HepG2 (cell line): ENCODE results near the gene CARMIL3. TPM values are rescaled to one million over a fixed set of nuclear protein-coding genes. Genes with fewer than 3 reads are reported as not detected.

Experiments
- AHR ChIP-seq: IDR thresholded peaks from 2 replicates; pipeline ENCODE4 v1.6.1; 2018; ENCODE audit warnings: missing genetic modification reagents, missing compliant biosample characterization
- CEBPZ ChIP-seq: IDR thresholded peaks from 2 replicates; pipeline ENCODE4 v1.6.1; 2012; ENCODE audit warnings: low read length, improper control_type of control experiment
- ELF1 ChIP-seq: sonication (generic); formaldehyde crosslinking; IDR thresholded peaks from 2 replicates; pipeline ENCODE4 v1.4.0; 2020; ENCODE audit warnings: missing genetic modification reagents
- HOXA3 ChIP-seq: sonication (generic); formaldehyde crosslinking; IDR thresholded peaks from 2 replicates; pipeline ENCODE4 v1.5.0; 2020; ENCODE audit warnings: missing genetic modification reagents
- MTERF4 ChIP-seq: sonication (generic); formaldehyde crosslinking; IDR thresholded peaks from 2 replicates; pipeline ENCODE4 v1.8.0; 2023; ENCODE audit warnings: mild to moderate bottlenecking, missing genetic modification reagents
- POGK ChIP-seq: sonication (generic); formaldehyde crosslinking; conservative IDR thresholded peaks from 2 replicates; pipeline ENCODE4 v1.8.0; 2022; ENCODE audit warnings: mild to moderate bottlenecking, moderate library complexity, missing genetic modification reagents
- PRDM15 ChIP-seq: sonication (generic); formaldehyde crosslinking; IDR thresholded peaks from 2 replicates; pipeline ENCODE4 v1.4.0; 2020; ENCODE audit warnings: missing genetic modification reagents
- ZBTB20 ChIP-seq: sonication (generic); formaldehyde crosslinking; IDR thresholded peaks from 2 replicates; pipeline ENCODE4 v1.8.1; 2023; ENCODE audit warnings: missing genetic modification reagents, low read depth, mild to moderate bottlenecking, borderline replicate concordance
- ZNF251 ChIP-seq: sonication (generic); formaldehyde crosslinking; IDR thresholded peaks from 2 replicates; pipeline ENCODE4 v1.9.0; 2021; ENCODE audit warnings: mild to moderate bottlenecking, missing genetic modification reagents
- ZNF503 ChIP-seq: sonication (generic); formaldehyde crosslinking; IDR thresholded peaks from 2 replicates; pipeline ENCODE4 v1.4.0; 2020; ENCODE audit warnings: missing genetic modification reagents
- ZNF598 ChIP-seq: sonication (generic); formaldehyde crosslinking; IDR thresholded peaks from 2 replicates; pipeline ENCODE4 v1.5.1; 2020; ENCODE audit warnings: mild to moderate bottlenecking, missing genetic modification reagents, borderline replicate concordance
- ZNF703 ChIP-seq: sonication (generic); formaldehyde crosslinking; IDR thresholded peaks from 2 replicates; pipeline ENCODE4 v1.5.1; 2020; ENCODE audit warnings: missing genetic modification reagents, mild to moderate bottlenecking, moderate library complexity, borderline replicate concordance
- ZSCAN9 ChIP-seq: IDR thresholded peaks from 2 replicates; pipeline ENCODE4 v1.6.1; 2016; ENCODE audit warnings: borderline replicate concordance
- polyA plus RNA-seq, 8 experiments: library from polyadenylated mRNA; depleted of rRNA in 3 of 8; stranded (reverse) in 7 of 8; unstranded in 1 of 8; fragments of >200 nt; fragmentation: Illumina TruSeq in 4 of 8; extraction: Trizol in 4 of 8; gene quantifications; 2 replicates each; pipeline versions ENCODE4 v1.2.1 to v1.2.3, GENCODE V29; 2011 to 2016; ENCODE audit warnings: low read depth in 4 of 8, missing spikeins in 1 of 8, mixed read lengths in 1 of 8; ENCODE audit not compliant: insufficient read depth in 1 of 8
- total RNA-seq, 5 experiments: library from RNA; depleted of rRNA; stranded (reverse); fragments of >200 nt; fragmentation: Illumina TruSeq; extraction: Trizol; gene quantifications; 2 replicates each; pipeline ENCODE4 v1.2.3, GENCODE V29; 2016; ENCODE audit warnings: low read depth in 1 of 5
- TF ChIP-seq, protein P1 (sequence below): sonication (generic); formaldehyde crosslinking; IDR thresholded peaks from 2 replicates; pipeline ENCODE4 v1.9.0; 2021; ENCODE audit warnings: missing genetic modification reagents, mild to moderate bottlenecking, borderline replicate concordance

CARMIL3 gene
- total and polyA plus RNA-seq, 2 of the 13 experiments (the other 11 are each of a cell fraction or from before 2014, with no cell fraction given) = 0.27 to 0.55 TPM

- TF ChIP-seq PRDM15 (CRISPR knock-in tag) (peak; percentile 91), ELF1 (CRISPR knock-in tag) (peak; percentile 85), ZNF251 (CRISPR knock-in tag) (0 out of 2 replicates have a peak, but pooled peaks have one; percentile 72), POGK (peak; percentile 99), ZNF703 (CRISPR knock-in tag) (no peak), CEBPZ (no peak), ZBTB20 (peak; percentile 96), AHR (CRISPR knock-in tag) (peak; percentile 86), HOXA3 (CRISPR knock-in tag) (peak; percentile 98), ZNF503 (CRISPR knock-in tag) (peak; percentile 95), MTERF4 (CRISPR knock-in tag) (peak; percentile 97), ZSCAN9 (CRISPR knock-in tag) (peak; percentile 92), ZNF598 (peak; percentile 54; the same call in 1 of the 2 replicates)
- TF ChIP-seq, protein P1, sequence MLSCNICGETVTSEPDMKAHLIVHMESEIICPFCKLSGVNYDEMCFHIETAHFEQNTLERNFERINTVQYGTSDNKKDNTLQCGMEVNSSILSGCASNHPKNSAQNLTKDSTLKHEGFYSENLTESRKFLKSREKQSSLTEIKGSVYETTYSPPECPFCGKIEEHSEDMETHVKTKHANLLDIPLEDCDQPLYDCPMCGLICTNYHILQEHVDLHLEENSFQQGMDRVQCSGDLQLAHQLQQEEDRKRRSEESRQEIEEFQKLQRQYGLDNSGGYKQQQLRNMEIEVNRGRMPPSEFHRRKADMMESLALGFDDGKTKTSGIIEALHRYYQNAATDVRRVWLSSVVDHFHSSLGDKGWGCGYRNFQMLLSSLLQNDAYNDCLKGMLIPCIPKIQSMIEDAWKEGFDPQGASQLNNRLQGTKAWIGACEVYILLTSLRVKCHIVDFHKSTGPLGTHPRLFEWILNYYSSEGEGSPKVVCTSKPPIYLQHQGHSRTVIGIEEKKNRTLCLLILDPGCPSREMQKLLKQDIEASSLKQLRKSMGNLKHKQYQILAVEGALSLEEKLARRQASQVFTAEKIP (CRISPR knock-in tag) = no peak
These were observed 62.2 kb downstream of the CARMIL3 start (continued) for GRCh38 chr14:24113801-24114531.
